LNCaP clone FGC (cell line): ENCODE data around the gene FRMD6.

Source experiments
- DNase-seq: peaks from one replicate; pipeline ENCODE4 v3.0.0-alpha.2; 2011; ENCODE audit warnings: low read depth
- H3K4me3 ChIP-seq: 2 replicates; pipeline ENCODE4 v1.5.1; 2011; ENCODE audit warnings: mild to moderate bottlenecking, low read depth, low read length, control low read depth
- TF ChIP-seq, protein P1 (sequence below): IDR thresholded peaks from 2 replicates; pipeline ENCODE4 v1.5.1; 2012; ENCODE audit warnings: mild to moderate bottlenecking; ENCODE audit not compliant: control insufficient read depth, insufficient read depth; ENCODE audit errors: extremely low read depth

FRMD6 gene

DNA sequence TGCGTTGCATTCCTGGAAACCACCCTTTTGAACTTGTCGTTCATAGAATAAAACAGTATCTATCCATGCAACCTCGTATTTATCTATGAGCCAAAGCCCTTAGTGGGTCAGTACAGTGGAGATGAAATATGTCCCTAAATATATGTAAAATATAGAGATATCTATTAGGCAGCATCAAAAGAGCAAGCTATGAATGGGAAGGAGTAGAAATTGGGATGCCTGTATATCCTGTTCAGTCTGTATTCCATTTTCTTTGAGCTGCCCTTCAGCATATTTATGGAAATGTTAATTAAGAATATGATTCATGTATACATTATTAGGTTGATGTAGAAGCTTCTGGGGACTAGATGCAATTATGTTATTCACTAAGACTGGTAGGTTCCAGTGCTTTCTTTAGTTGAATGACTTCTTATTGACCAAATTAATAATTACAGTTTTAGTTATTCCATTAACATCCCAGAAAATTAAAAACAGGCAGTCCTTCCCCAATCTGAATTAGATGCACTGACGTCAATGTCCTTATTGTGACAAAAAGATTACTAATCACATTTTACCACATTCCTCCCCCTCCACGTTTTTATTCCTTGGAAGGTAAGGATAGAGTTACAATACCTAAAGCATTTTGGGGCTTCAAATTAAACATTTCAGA is 11.9 kb upstream of the FRMD6 start:
- DNase-seq: no peak
- H3K4me3 ChIP-seq: no peak overlapping the region
- TF ChIP-seq, protein P1, sequence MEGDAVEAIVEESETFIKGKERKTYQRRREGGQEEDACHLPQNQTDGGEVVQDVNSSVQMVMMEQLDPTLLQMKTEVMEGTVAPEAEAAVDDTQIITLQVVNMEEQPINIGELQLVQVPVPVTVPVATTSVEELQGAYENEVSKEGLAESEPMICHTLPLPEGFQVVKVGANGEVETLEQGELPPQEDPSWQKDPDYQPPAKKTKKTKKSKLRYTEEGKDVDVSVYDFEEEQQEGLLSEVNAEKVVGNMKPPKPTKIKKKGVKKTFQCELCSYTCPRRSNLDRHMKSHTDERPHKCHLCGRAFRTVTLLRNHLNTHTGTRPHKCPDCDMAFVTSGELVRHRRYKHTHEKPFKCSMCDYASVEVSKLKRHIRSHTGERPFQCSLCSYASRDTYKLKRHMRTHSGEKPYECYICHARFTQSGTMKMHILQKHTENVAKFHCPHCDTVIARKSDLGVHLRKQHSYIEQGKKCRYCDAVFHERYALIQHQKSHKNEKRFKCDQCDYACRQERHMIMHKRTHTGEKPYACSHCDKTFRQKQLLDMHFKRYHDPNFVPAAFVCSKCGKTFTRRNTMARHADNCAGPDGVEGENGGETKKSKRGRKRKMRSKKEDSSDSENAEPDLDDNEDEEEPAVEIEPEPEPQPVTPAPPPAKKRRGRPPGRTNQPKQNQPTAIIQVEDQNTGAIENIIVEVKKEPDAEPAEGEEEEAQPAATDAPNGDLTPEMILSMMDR: no peak

GRCh38 chr14:51643140-51643539 is 8.6 kb upstream of the FRMD6 start:
- H3K4me3 ChIP-seq: no peak overlapping the region
- no peak for DNase-seq
- TF ChIP-seq, protein P1: no peak

DNA sequence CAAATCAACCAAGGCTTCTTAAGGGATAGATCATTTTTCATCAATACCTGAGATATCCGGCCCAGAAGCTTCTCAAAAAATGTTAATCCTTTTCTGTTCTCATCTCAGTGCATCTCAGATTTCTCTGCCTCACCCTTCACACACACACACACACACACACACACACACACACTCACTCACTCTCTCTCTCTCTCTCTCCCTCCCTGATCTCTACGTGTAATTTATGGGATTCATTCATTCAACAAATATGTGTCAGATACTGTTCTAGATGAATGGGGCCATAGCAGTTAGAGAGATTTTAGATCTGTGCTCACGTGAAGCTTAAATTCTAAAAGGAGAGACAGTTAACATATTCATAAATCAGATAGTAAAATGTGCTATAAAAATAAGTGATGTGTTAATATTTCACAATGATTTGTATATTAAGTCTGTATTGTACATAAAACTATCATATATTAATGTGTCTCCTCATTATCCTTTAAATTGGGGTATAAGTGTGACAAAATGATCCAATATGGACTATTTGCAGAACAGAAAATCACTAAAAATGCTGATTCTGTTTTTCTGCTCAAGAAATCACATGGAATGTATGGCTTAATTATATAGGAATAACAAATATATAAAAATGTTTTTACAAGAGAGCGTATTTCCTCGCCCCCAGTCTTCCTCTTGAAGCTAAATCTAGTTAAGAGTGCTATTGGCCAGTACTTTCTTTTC is 7.3 kb upstream of the FRMD6 start:
- no peak overlapping the region for H3K4me3 ChIP-seq
- no peak for DNase-seq
- TF ChIP-seq, protein P1: no peak

GRCh38 chr14:51648296-51648695 is 3.4 kb upstream of the FRMD6 start:
- no peak overlapping the region for H3K4me3 ChIP-seq
- DNase-seq: no peak
- TF ChIP-seq, protein P1: no peak

GRCh38 chr14:51650716-51651387 is 858 bp upstream of the FRMD6 start:
- DNase-seq: no peak
- TF ChIP-seq, protein P1: no peak
- H3K4me3 ChIP-seq: peak overlapping the region; percentile 88

DNA sequence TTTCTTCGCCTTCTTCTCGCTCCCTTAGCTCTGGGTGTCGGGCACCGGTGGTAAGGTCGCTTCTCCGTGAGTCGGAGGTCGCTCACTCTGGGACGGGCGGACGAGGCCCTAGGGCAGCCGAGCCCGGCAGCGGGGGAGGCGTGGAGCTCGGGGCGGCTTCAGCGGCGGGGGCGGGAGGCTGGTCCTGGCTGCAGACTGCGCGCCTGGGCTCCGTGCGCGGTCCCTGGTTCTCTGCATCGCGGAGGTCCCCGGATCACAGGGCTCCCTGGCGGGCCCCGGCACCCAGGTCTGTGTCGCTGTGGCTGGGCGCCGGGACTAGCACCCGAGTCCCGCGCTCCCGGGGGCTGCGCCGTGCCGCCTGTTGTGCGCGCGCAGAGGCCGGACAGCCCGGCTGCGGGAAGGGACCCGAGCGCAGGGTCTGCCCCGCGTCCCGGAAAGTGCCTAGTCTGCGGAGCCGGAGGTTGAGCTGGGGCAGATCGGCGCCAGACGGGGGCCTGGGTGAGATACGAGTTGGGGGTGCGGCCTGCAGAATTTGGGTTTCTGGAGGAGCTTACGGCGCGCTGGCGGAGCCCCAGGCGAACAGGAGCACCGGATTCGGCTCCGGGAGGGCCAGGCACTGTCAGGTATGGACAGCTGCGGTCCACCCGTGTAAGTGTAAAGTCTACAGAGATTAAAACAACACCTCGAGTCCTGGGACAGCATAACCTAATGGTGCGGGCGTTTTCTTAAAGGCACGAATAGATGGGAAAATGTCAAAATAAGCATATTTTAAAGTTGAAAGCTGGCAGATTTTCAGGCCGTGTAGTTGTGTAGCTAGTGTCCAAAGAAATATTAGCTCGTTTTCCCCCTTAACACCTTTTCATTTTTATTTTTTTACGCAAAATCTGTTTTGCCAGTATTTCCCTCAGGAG is 713 bp downstream of the FRMD6 start:
- H3K4me3 ChIP-seq: peak overlapping the region; percentile 88
- TF ChIP-seq, protein P1: no peak
- DNase-seq: no peak
